A549 (cell line): Measurements from ENCODE around the gene THAP4. TPM values are rescaled to one million over a fixed set of nuclear protein-coding genes. Genes with fewer than 3 reads are reported as not detected.

Experiments used
- ATAC-seq, 2 experiments: fragments of 200-7000 bp in 1 of 2; fragments of >200 bp in 1 of 2; cut with Nextera tagmentation in 1 of 2; cut with Tn5 transposase in 1 of 2; 3 replicates each; pipeline versions ENCODE4 v1.8.0 to v1.9.1; 2018 to 2020; ENCODE audit warnings: mild to moderate bottlenecking in 1 of 2, moderate library complexity in 1 of 2
- CTCF ChIA-PET: fragments of 300-600 bp; sonication (Branson Sonifier 250); formaldehyde crosslinking; extraction: SDS; loops from one replicate; lab custom pipeline; 2021; ENCODE audit warnings: antibody characterized with exemption, inconsistent platforms; lab: Yijun Ruan, JAX
- POLR2A ChIA-PET: fragments of 350-600 bp; formaldehyde crosslinking; extraction: SDS; loops from one replicate; lab custom pipeline; 2021; ENCODE audit warnings: antibody characterized with exemption, inconsistent platforms; lab: Yijun Ruan, JAX
- DNase-seq, 2 experiments: peaks; one replicate each; pipeline versions ENCODE4 v3.0.0 to v3.0.0-alpha.2; 2011 to 2016; ENCODE audit warnings: low read depth in 1 of 2, low spot score in 1 of 2
- FAIRE-seq: peaks from 2 replicates; lab custom pipeline; 2011; peaks lifted over from hg19 to GRCh38; lab: Jason Lieb, UNC
- H3K27ac ChIP-seq, 2 experiments: fragments of >200 bp; sonication (Bioruptor Twin); formaldehyde crosslinking; 3 replicates each; pipeline ENCODE4 v1.5.1; 2016 to 2017
- H3K4me1 ChIP-seq: fragments of >200 bp; sonication (Bioruptor Twin); formaldehyde crosslinking; 3 replicates; pipeline ENCODE4 v1.6.1; 2016
- H3K4me2 ChIP-seq: fragments of >200 bp; sonication (Bioruptor Twin); formaldehyde crosslinking; 3 replicates; pipeline ENCODE4 v1.6.1; 2016
- H3K4me3 ChIP-seq: fragments of >200 bp; sonication (Bioruptor Twin); formaldehyde crosslinking; 3 replicates; pipeline ENCODE4 v1.5.1; 2016
- H3K9me3 ChIP-seq: fragments of >200 bp; sonication (Bioruptor Twin); formaldehyde crosslinking; 3 replicates; pipeline ENCODE4 v1.6.1; 2016
- BHLHE40 ChIP-seq: IDR thresholded peaks from 2 replicates; pipeline ENCODE4 v1.6.1; 2012; ENCODE audit warnings: low read depth, low read length, inconsistent platforms
- KDM5A ChIP-seq: fragments of 200-600 bp; sonication (generic); IDR thresholded peaks from 2 replicates; pipeline ENCODE4 v1.6.1; 2016; ENCODE audit warnings: antibody characterized with exemption, mild to moderate bottlenecking
- RAD21 ChIP-seq, 2 experiments: fragments of >200 bp in 1 of 2; sonication (Bioruptor Twin) in 1 of 2; formaldehyde crosslinking in 1 of 2; IDR thresholded peaks in 1 of 2; conservative IDR thresholded peaks in 1 of 2; 2 replicates in 1 of 2; 3 replicates in 1 of 2; pipeline ENCODE4 v1.6.1; 2012 to 2018; ENCODE audit warnings: inconsistent platforms in 1 of 2
- RCOR1 ChIP-seq: fragments of 150-350 bp; IDR thresholded peaks from 2 replicates; pipeline ENCODE4 v1.6.1; 2014; ENCODE audit warnings: antibody characterized with exemption, low read length, low read depth
- SMC3 ChIP-seq: fragments of >200 bp; sonication (Bioruptor Twin); formaldehyde crosslinking; IDR thresholded peaks from 3 replicates; pipeline ENCODE4 v1.6.1; 2018; ENCODE audit warnings: inconsistent platforms
- ZC3H11A ChIP-seq: fragments of 450-650 bp; IDR thresholded peaks from 2 replicates; pipeline ENCODE4 v1.6.1; 2014; ENCODE audit warnings: antibody characterized with exemption, mild to moderate bottlenecking
- WGBS: methylation state at CpG from one replicate; pipeline ENCODE4 v1.1.6; 2017; ENCODE audit errors: missing lambda C conversion rate; 5-methylcytosine and 5-hydroxymethylcytosine counted together
- polyA plus RNA-seq, 4 experiments: library from polyadenylated mRNA; depleted of rRNA in 3 of 4; stranded (reverse); fragments of >200 nt; fragmentation: RNase III in 1 of 4; extraction: RNeasy Plus Mini Kit Qiagen cat#74134 plus additional on column Dnase treatment in 1 of 4; gene quantifications; 2 replicates in 3 of 4; 3 replicates in 1 of 4; pipeline ENCODE4 v1.2.3, GENCODE V29; 2011 to 2017
- TF ChIP-seq, protein P1 (sequence below): IDR thresholded peaks from 2 replicates; pipeline ENCODE4 v1.6.1; 2012
- TF ChIP-seq, protein P2 (sequence below): fragments of >200 bp; sonication (Bioruptor Twin); formaldehyde crosslinking; IDR thresholded peaks from 3 replicates; pipeline ENCODE4 v1.5.1; 2016
- TF ChIP-seq, protein P3 (sequence below): fragments of >200 bp; sonication (Bioruptor Twin); formaldehyde crosslinking; IDR thresholded peaks from 2 replicates; pipeline ENCODE4 v1.6.1; 2016
- TF ChIP-seq, protein P4 (sequence below): IDR thresholded peaks from 2 replicates; pipeline ENCODE4 v1.6.1; 2012; ENCODE audit warnings: low read depth, borderline replicate concordance
- TF ChIP-seq, protein P5 (sequence below): IDR thresholded peaks from 2 replicates; pipeline ENCODE4 v1.6.1; 2012
- TF ChIP-seq, protein P6 (sequence below): fragments of 150-350 bp; IDR thresholded peaks from 2 replicates; pipeline ENCODE4 v1.6.1; 2014; ENCODE audit warnings: low read depth, mild to moderate bottlenecking, low read length
- TF ChIP-seq, protein P7 (sequence below): fragments of 450-650 bp; IDR thresholded peaks from 2 replicates; pipeline ENCODE4 v1.6.1; 2014; ENCODE audit warnings: antibody characterized with exemption

THAP4 gene
- polyA plus RNA-seq, 2 of the 4 experiments (the other 2 are of a cell fraction): 36.1 to 51.0 TPM

DNA sequence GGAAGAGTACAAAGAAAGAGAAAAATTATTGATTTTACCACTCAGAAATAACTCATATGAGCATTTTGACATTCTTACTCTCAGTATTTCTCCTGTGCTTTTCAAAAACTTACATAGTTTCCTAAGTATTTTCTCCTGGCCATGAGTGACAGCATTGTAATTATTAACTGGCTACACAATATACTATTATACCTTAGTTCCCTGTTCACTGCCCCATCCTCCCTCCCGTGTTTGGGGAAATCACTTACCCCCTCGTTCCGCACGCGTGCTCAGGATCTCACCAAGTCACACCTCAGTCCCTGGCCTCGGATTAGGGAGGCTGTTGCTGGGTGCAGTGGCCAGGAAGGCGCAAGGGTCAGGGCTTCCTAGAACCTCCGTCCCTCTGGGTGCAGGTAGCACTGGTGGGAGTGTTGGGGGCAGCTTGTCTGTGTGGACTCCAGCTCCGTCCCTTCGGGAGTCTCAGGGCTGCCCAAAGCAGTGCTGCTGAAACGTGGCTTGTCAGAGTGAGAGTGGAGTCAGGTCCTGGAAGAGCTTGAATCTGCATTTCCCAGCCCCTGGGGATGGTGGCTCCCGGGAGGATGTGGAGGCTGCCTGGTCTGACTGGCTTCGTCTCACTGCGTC, 23.7 kb upstream of the THAP4 start (continued):
- TF ChIP-seq, protein P1, sequence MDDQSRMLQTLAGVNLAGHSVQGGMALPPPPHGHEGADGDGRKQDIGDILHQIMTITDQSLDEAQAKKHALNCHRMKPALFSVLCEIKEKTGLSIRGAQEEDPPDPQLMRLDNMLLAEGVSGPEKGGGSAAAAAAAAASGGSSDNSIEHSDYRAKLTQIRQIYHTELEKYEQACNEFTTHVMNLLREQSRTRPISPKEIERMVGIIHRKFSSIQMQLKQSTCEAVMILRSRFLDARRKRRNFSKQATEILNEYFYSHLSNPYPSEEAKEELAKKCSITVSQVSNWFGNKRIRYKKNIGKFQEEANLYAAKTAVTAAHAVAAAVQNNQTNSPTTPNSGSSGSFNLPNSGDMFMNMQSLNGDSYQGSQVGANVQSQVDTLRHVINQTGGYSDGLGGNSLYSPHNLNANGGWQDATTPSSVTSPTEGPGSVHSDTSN: no peak
- TF ChIP-seq, protein P2, sequence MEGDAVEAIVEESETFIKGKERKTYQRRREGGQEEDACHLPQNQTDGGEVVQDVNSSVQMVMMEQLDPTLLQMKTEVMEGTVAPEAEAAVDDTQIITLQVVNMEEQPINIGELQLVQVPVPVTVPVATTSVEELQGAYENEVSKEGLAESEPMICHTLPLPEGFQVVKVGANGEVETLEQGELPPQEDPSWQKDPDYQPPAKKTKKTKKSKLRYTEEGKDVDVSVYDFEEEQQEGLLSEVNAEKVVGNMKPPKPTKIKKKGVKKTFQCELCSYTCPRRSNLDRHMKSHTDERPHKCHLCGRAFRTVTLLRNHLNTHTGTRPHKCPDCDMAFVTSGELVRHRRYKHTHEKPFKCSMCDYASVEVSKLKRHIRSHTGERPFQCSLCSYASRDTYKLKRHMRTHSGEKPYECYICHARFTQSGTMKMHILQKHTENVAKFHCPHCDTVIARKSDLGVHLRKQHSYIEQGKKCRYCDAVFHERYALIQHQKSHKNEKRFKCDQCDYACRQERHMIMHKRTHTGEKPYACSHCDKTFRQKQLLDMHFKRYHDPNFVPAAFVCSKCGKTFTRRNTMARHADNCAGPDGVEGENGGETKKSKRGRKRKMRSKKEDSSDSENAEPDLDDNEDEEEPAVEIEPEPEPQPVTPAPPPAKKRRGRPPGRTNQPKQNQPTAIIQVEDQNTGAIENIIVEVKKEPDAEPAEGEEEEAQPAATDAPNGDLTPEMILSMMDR: no peak
- TF ChIP-seq, protein P3, sequence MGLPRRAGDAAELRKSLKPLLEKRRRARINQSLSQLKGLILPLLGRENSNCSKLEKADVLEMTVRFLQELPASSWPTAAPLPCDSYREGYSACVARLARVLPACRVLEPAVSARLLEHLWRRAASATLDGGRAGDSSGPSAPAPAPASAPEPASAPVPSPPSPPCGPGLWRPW: no peak

DNA sequence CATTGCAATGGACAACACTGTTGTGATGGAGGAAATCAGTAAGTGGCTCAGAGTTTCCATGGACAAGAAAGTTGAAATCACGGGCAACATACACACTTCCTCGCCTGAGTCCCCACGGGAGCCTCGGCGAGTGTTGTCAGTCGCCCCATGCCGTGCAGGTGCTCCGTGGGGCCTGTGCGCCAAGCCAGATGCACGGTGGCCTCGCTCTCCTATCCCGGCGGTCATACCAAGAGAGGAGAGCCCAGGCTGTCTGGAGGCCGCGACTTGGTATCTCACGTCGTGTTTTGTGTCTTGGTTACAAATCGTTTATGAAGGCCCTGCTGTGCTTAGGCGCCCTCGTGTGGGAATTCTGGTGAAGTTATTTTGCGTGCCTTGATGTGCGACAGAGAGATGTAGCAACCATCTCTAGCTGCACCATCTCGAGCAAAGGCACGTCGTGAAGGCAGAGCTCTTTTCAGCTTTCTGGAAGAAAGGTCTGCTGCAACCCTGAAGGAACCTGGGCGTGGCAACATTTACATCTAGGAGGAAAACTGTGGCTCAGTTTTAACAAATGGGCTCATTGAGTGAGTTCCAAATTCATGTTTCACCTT, 22.3 kb upstream of the THAP4 start:
- ChIA-PET CTCF (interaction anchor here (0.7 to 2.5 kb wide), 32 partner anchors 8 to 808 kb away, joined by 3 to 44 read pairs (median 4); partner anchors contain the start of genes ATG4B and DTYMK), POLR2A (no interaction called here)
- peak; percentile 83 for FAIRE-seq
- WGBS: 48% methylated on average over 26 of the region's 26 CpGs
- DNase-seq: peak; percentile 27 to 82
- Histone ChIP-seq H3K4me1 (no peaks in the 10 kb centered on the region), H3K27ac (no peak overlapping the region), H3K4me3 (no peak overlapping the region), H3K9me3 (no peaks in the 10 kb centered on the region), H3K4me2 (no peak overlapping the region)
- peak; percentile 83 to 87 for ATAC-seq
- TF ChIP-seq RAD21 (conservative IDR thresholded peaks at IDR 0.05 in 1 of 2, IDR thresholded peaks at IDR 0.05 in 1 of 2) (peak; percentile 67 to 76), SMC3 (peak; percentile 68)
- TF ChIP-seq, protein P2: peak; percentile 64
- TF ChIP-seq, protein P4, sequence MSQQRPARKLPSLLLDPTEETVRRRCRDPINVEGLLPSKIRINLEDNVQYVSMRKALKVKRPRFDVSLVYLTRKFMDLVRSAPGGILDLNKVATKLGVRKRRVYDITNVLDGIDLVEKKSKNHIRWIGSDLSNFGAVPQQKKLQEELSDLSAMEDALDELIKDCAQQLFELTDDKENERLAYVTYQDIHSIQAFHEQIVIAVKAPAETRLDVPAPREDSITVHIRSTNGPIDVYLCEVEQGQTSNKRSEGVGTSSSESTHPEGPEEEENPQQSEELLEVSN: no peak

DNA sequence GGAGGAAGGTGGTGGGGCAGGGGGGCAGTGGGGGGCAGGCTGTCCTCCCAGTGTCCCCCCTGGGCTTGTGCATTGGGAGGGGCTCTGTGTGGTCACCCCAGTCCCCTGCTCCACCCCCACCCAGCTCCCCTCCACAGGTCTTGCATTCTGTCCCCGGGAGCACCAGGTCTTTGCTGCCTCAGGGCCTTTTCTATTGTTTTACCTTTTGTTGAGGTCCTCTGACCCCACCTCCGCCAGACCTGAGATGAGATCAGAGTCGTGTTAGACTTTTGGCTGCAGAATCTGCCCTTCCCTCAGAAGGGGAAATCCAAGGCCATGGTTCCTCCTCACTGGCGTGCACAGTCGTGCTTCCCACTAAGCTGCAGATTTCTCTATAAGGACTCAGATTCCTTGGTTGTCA, 21.3 kb upstream of the THAP4 start:
- 82% methylated on average over 5 of the region's 5 CpGs for WGBS
- Histone ChIP-seq H3K4me2 (no peak overlapping the region), H3K9me3 (no peaks in the 10 kb centered on the region), H3K27ac (no peak overlapping the region), H3K4me1 (no peaks in the 10 kb centered on the region)
- ATAC-seq (no peak), FAIRE-seq (no peak)
- POLR2A ChIA-PET: no interaction called here
- TF ChIP-seq, protein P1: no peak
- TF ChIP-seq, protein P5, sequence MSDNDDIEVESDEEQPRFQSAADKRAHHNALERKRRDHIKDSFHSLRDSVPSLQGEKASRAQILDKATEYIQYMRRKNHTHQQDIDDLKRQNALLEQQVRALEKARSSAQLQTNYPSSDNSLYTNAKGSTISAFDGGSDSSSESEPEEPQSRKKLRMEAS: no peak
- TF ChIP-seq, protein P6, sequence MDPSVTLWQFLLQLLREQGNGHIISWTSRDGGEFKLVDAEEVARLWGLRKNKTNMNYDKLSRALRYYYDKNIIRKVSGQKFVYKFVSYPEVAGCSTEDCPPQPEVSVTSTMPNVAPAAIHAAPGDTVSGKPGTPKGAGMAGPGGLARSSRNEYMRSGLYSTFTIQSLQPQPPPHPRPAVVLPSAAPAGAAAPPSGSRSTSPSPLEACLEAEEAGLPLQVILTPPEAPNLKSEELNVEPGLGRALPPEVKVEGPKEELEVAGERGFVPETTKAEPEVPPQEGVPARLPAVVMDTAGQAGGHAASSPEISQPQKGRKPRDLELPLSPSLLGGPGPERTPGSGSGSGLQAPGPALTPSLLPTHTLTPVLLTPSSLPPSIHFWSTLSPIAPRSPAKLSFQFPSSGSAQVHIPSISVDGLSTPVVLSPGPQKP: no peak
- no peak for TF ChIP-seq RCOR1
- no peak for TF ChIP-seq KDM5A
- no peak for TF ChIP-seq BHLHE40
- TF ChIP-seq, protein P7, sequence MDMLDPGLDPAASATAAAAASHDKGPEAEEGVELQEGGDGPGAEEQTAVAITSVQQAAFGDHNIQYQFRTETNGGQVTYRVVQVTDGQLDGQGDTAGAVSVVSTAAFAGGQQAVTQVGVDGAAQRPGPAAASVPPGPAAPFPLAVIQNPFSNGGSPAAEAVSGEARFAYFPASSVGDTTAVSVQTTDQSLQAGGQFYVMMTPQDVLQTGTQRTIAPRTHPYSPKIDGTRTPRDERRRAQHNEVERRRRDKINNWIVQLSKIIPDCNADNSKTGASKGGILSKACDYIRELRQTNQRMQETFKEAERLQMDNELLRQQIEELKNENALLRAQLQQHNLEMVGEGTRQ: no peak
- TF ChIP-seq, protein P3: no peak
- TF ChIP-seq ZC3H11A: no peak
- TF ChIP-seq, all 56 proteins: peak for 0
- DNase-seq: no peak
- CTCF ChIA-PET: interaction anchor here (0.9 to 2.5 kb wide), 20 partner anchors 10 to 807 kb away, joined by 3 to 44 read pairs (median 5); partner anchors contain the start of genes ATG4B and DTYMK
- H3K4me3 ChIP-seq: no peak overlapping the region
